Measurements from ENCODE around the gene GAGE12J. TPM values are rescaled to one million over a fixed set of nuclear protein-coding genes. Genes with fewer than 3 reads are reported as not detected.

GAGE12J gene
- total RNA-seq, 2 experiments from 2014 or later, result not detected

DNA sequence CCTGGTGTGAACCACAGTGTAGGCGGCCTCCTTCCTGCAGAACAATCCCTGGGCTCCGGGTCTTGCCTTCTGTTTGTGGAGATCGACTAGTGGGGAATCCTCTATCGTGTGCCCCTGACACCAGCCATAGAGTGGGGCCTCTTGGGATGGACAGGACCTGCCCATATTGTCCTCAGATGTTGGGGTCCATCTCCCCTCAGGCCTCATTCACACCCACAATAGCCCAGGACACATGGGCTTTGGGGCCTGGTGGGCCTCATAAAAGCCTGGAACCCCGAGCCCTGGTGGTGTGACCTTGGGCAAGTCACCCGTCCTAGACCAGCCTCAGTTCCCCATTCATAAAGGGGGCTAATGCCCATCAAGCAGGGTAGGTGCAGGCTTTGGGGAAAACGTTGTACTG is 31.6 kb upstream of the GAGE12J start:
- Histone ChIP-seq H3K4me3 (ENCODE audit: low read depth, low read length, poor library complexity, severe bottlenecking) (no peak overlapping the region), H3K27ac (ENCODE audit: low read depth, low read length, poor library complexity, severe bottlenecking) (no peak overlapping the region), H3K9me3 (ENCODE audit: low read length) (no peaks in the 10 kb centered on the region), H3K9me2 (ENCODE audit: insufficient read depth, low read length) (no peaks in the 10 kb centered on the region), H3K4me2 (ENCODE audit: low read length) (no peak overlapping the region), H2AFZ (ENCODE audit: low read length) (no peak overlapping the region), H3K4me1 (ENCODE audit: insufficient read depth, low read length, poor library complexity, severe bottlenecking) (no peaks in the 10 kb centered on the region), H3K36me3 (ENCODE audit: insufficient read depth, low read length) (no peaks in the 10 kb centered on the region), H4K20me1 (ENCODE audit: insufficient read depth, low read length) (no peaks in the 10 kb centered on the region), H3K79me2 (ENCODE audit: insufficient read depth, low read depth, low read length) (no peaks in the 10 kb centered on the region)
- BruUV-seq (replicated peaks), result no TSS peak
- no peak for DNase-seq (ENCODE audit: low spot score)
- no peak for TF ChIP-seq CTCF (conservative IDR thresholded peaks at IDR 0.05; ENCODE audit: low read length)
- no peak for TF ChIP-seq EZH2phosphoT487 (IDR thresholded peaks at IDR 0.05; ENCODE audit: borderline replicate concordance, low read depth, low read length)
- intact Hi-C loops (cut with micrococcal nuclease; ENCODE audit: unreplicated experiment), result no loop called here
- ChIA-PET POLR2A (no interaction called here), CTCF (ENCODE audit: unreplicated experiment) (no interaction called here)

- Histone ChIP-seq H3K27ac (ENCODE audit: low read depth, low read length, poor library complexity, severe bottlenecking) (no peak overlapping the region), H3K9me2 (ENCODE audit: insufficient read depth, low read length) (no peaks in the 10 kb centered on the region), H2AFZ (ENCODE audit: low read length) (no peak overlapping the region), H3K36me3 (ENCODE audit: insufficient read depth, low read length) (no peaks in the 10 kb centered on the region), H3K9me3 (ENCODE audit: low read length) (no peaks in the 10 kb centered on the region), H3K4me3 (ENCODE audit: low read depth, low read length, poor library complexity, severe bottlenecking) (no peak overlapping the region), H4K20me1 (ENCODE audit: insufficient read depth, low read length) (no peaks in the 10 kb centered on the region), H3K4me1 (ENCODE audit: insufficient read depth, low read length, poor library complexity, severe bottlenecking) (no peaks in the 10 kb centered on the region), H3K4me2 (ENCODE audit: low read length) (no peak overlapping the region), H3K79me2 (ENCODE audit: insufficient read depth, low read depth, low read length) (no peaks in the 10 kb centered on the region)
- intact Hi-C loops (cut with micrococcal nuclease; ENCODE audit: unreplicated experiment), result no loop called here
- DNase-seq (ENCODE audit: low spot score), result peak; percentile 51
- BruUV-seq (replicated peaks), result no TSS peak
- ChIA-PET CTCF (ENCODE audit: unreplicated experiment) (interaction anchor here (0.6 kb wide), 1 partner anchor 1637 kb away, joined by 3 read pairs; no protein-coding TSS in a partner anchor), POLR2A (interaction anchor here (0.6 kb wide), 1 partner anchor 698 kb away, joined by 3 read pairs; no protein-coding TSS in a partner anchor)
- TF ChIP-seq CTCF (conservative IDR thresholded peaks at IDR 0.05; ENCODE audit: low read length) (peak; percentile 75), EZH2phosphoT487 (IDR thresholded peaks at IDR 0.05; ENCODE audit: borderline replicate concordance, low read depth, low read length) (no peak)
Measured at GRCh38 chrX:49291615-49292337, 30.1 kb upstream of the GAGE12J start.

Data from OCI-LY7 (cell line).